Activated CD4-positive, alpha-beta T cell treated with anti-CD3 and anti-CD28 coated beads, Interleukin-2, amount 50 U/mL, for 16 hours (primary cell): ENCODE results near the gene C6orf62.
"Not testable (repeated sequence)": the region's sequence is repeated elsewhere in the genome, so short reads cannot be mapped to it uniquely, and the experiment has no call there.

Source experiments
- DNase-seq: peaks from one replicate; pipeline ENCODE4 v3.0.0-alpha.2; 2020

C6orf62 gene

GRCh38 chr6:24742216-24742738 is 23.3 kb upstream of the C6orf62 start:
- DNase-seq = no peak

- no peak for DNase-seq
Observed at GRCh38 chr6:24740861-24741260, 21.9 kb upstream of the C6orf62 start.

- no peak for DNase-seq
Observed at GRCh38 chr6:24738741-24739140, 19.8 kb upstream of the C6orf62 start.

GRCh38 chr6:24734710-24735109 is 15.8 kb upstream of the C6orf62 start:
- not testable (repeated sequence) for DNase-seq

- no peak for DNase-seq
Observed at GRCh38 chr6:24734166-24734565, 15.2 kb upstream of the C6orf62 start.

- not testable (repeated sequence) for DNase-seq
Observed at GRCh38 chr6:24731456-24732134, 12.6 kb upstream of the C6orf62 start.

GRCh38 chr6:24730653-24731052 is 11.7 kb upstream of the C6orf62 start:
- not testable (repeated sequence) for DNase-seq

GRCh38 chr6:24723270-24723669 is 4.3 kb upstream of the C6orf62 start:
- DNase-seq = no peak

- no peak for DNase-seq
Observed at GRCh38 chr6:24721461-24722215, 2.7 kb upstream of the C6orf62 start.

GRCh38 chr6:24720604-24721460 is 1.9 kb upstream of the C6orf62 start:
- peak; percentile 100 for DNase-seq

GRCh38 chr6:24720131-24720603 is 1.2 kb upstream of the C6orf62 start:
- DNase-seq = peak; percentile 81

GRCh38 chr6:24718449-24719124 is 367 bp downstream of the C6orf62 start:
- no peak for DNase-seq

GRCh38 chr6:24716602-24717148 is 2.3 kb downstream of the C6orf62 start:
- not testable (repeated sequence) for DNase-seq

GRCh38 chr6:24710519-24711303 is 8.2 kb downstream of the C6orf62 start:
- DNase-seq = no peak

GRCh38 chr6:24709014-24709711 is 9.8 kb downstream of the C6orf62 start:
- no peak for DNase-seq

GRCh38 chr6:24708612-24709011 is 10.3 kb downstream of the C6orf62 start:
- DNase-seq = no peak

- DNase-seq = no peak
Observed at GRCh38 chr6:24704468-24704867, 14.5 kb downstream of the C6orf62 start.

GRCh38 chr6:24702720-24703282 is 16.2 kb downstream of the C6orf62 start:
- DNase-seq = no peak

- DNase-seq = peak; percentile 21
Observed at GRCh38 chr6:24699521-24700359, 19.2 kb downstream of the C6orf62 start.
